GM12891 (cell line): ENCODE results near the gene FUT2.

Source experiments
- POLR2A ChIP-seq: IDR thresholded peaks from 2 replicates; pipeline ENCODE4 v1.6.1; 2011; ENCODE audit warnings: low read depth, low read length, control low read depth
- POLR2AphosphoS5 ChIP-seq: IDR thresholded peaks from 2 replicates; pipeline ENCODE4 v1.6.1; 2011; ENCODE audit warnings: low read depth, low read length, control low read depth

DNA sequence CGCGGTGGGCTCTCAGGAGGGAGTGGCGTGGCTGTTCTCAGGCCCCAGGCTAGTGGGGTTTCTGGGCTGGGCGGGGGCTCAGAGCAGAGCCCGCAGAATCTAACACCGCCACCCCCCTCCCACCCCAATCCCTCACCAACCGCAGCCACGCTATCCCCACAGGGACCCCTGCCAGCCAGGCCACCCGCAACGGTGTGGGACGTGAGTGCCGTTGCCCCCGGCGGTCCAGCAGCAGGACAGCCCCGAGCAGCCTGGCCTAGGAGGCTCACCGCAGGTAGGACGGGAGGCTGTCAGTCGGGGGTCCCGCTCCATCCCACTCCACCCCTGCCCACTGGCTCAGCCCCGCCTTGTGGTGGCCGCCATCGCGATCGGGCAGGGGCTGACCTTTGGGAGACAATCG, 22.8 kb upstream of the FUT2 start, which contains the start of gene NTN5:
- TF ChIP-seq POLR2A (no peak), POLR2AphosphoS5 (no peak)
